SK-N-SH treated with all-trans-retinoic acid at 6 μM for 48 hours (cell line): Measurements from ENCODE around the gene KCNH2.

Experiments used
- BACH2 ChIP-seq: fragments of 250-450 bp; sonication (Bioruptor Pico); IDR thresholded peaks from 2 replicates; pipeline ENCODE4 v1.9.0; 2021; ENCODE audit warnings: mild to moderate bottlenecking, borderline replicate concordance
- CSRNP3 ChIP-seq: fragments of 250-450 bp; sonication (Bioruptor Pico); IDR thresholded peaks from 2 replicates; pipeline ENCODE4 v1.5.1; 2021; ENCODE audit warnings: mild to moderate bottlenecking, moderate library complexity
- ISL1 ChIP-seq: fragments of 250-450 bp; sonication (Bioruptor Pico); IDR thresholded peaks from 2 replicates; pipeline ENCODE4 v2.1.2; 2022; ENCODE audit warnings: mild to moderate bottlenecking, moderate library complexity
- PPARA ChIP-seq: fragments of 250-450 bp; sonication (Bioruptor Pico); IDR thresholded peaks from 2 replicates; pipeline ENCODE4 v1.5.0; 2020; ENCODE audit warnings: mild to moderate bottlenecking, borderline replicate concordance
- SNAI2 ChIP-seq: fragments of 250-450 bp; sonication (Bioruptor Pico); IDR thresholded peaks from 2 replicates; pipeline ENCODE4 v1.5.0; 2020; ENCODE audit warnings: mild to moderate bottlenecking, moderate library complexity
- ZFP3 ChIP-seq: fragments of 250-450 bp; sonication (Bioruptor Pico); IDR thresholded peaks from 2 replicates; pipeline ENCODE4 v1.5.0; 2020; ENCODE audit warnings: mild to moderate bottlenecking, moderate library complexity
- ZFP30 ChIP-seq: fragments of 450-650 bp; formaldehyde crosslinking; IDR thresholded peaks from 2 replicates; pipeline ENCODE4 v1.5.0; 2022; ENCODE audit warnings: mild to moderate bottlenecking, moderate library complexity

- TF ChIP-seq PPARA = no peak
- TF ChIP-seq ZFP30 = no peak
- TF ChIP-seq BACH2 (CRISPR knock-in tag) = no peak
- TF ChIP-seq CSRNP3 (CRISPR knock-in tag) = no peak
- no peak for TF ChIP-seq ZFP3
- no peak for TF ChIP-seq SNAI2
- no peak for TF ChIP-seq ISL1 (CRISPR knock-in tag)
Measured at GRCh38 chr7:151014950-151015349, 36.8 kb upstream of the KCNH2 start.
